NCI-H2081 treated with DMSO at 0.1 percent for 48 hours (cell line): Measurements from ENCODE around the gene ELP2.

ENCODE experiments used
- DNase-seq: peaks from one replicate; lab custom pipeline; 2025; lab: John Stamatoyannopoulos, UW

ELP2 gene

DNA sequence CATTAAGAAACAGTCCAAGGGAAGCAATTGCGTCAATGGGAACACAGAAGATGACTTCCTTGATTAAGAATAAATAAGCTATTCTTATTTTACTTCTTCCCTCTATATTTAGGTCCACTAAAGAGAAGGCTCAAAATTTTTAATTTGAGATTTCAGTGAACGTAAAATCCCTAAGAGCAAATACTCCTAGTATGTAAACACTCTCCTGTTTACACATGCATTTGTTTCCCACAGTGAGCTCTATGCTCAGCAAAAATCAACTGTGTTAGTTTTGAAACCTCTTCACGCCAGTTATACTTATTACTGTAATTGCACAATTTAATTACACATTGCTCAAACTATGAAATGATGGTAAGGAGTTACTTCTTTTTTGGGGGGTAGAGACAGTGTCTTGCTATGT is 9.4 kb upstream of the ELP2 start:
- DNase-seq, result no peak

DNA sequence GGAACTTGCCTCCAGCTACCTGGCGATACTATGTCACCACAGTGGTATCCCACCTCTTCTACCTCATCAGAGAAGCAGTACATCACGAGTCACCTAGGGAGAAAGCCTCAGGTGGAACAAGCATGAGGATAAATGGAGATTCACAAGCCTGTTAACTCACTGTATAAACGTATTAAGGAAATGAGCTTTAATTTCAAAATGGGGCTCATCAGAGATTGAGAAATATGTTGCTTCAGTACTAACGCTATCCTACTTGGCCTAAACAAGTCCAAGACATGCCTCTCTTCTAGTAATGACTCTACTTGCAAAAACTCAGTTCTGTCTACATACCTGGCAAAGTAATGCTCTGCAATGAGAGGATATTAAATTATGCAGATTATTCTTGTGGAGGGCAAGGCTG is 4.9 kb upstream of the ELP2 start:
- no peak for DNase-seq

DNA sequence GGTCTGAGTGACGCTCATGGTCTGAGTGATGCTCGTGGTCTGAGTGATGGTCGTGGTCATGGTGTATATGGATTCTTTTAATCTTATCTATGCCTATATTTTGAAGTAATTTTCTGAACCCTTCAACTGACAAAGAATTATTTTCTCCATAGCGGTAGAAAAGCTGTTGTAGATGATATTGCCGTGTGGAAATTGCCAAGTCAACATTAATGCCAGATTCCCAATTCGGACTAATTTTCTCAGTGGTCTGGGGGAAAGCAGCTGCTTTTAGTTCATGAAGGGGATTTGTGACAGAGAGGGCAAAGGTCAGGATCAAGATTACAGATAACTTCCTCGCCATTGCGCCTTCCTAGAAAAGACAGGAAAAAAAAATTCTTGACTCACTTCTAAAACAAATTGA is 3.0 kb upstream of the ELP2 start:
- no peak for DNase-seq

DNA sequence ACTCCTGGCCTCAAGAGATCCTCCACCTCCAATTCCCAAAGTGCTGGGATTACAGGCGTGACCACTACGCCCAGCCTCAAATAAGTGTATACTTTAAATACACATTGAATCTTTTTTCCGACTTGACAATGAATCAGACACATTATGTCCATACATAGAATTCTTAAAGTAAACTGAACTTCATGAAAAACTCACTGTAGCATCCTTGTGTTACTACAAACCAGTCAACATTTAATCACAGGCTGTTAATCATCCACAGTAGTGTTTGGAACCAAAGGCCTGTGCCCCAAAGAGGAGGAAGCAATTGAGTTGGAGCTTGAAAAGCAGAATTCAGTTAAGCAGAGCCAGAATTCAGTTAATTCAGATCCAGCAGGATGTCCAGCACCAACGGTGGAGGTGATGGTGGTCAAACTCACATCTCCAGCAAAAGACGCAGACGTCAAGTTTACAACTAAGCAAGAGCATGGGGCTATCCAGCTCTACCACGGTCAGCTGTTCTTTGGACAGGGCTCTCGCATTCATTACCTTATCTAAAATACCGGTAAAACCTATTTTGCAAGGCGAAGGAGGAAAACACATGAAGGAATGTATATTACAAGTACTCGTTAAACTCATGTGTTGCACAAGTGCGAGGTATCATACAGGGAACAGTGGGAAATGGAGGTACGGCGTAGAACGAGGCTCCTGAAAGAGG is 1.7 kb upstream of the ELP2 start:
- DNase-seq, result no peak

DNA sequence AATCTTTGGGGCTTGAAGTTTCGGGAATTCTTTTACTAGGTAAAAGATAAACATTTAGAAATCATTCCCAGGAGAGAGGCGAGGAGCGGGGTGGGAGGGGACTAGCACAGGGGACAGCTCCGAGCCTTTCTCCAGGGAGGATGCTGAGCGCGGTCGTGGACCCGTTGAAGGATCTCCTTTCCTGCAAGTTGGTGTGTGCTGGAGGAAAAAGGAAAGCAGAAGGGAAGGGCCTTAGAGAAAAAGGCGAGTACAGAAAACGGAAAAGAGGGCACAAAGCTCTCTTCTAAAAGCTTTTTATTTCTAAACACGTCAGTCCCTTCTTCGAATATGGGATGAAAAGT is 1.2 kb upstream of the ELP2 start:
- no peak for DNase-seq

DNA sequence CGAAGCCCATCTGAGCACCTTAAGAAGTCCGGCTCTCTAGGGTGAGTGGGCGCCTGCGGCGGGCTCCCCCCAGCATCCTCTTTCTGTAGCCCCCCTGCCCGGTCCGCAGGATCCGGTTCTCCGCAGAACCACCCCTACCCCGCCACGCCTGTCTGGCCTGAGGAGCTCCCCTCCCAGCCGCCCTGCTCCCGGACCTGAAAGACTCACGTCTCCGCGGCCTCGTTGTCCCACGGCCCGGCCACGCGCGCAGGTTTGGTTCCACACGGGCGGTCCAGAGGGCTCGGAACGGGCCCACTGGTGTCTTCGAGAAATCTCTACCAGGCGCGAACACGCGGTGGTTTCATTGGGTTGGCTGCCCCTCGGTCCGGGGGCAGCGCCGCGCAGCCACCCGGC is 796 bp upstream of the ELP2 start:
- no peak for DNase-seq

DNA sequence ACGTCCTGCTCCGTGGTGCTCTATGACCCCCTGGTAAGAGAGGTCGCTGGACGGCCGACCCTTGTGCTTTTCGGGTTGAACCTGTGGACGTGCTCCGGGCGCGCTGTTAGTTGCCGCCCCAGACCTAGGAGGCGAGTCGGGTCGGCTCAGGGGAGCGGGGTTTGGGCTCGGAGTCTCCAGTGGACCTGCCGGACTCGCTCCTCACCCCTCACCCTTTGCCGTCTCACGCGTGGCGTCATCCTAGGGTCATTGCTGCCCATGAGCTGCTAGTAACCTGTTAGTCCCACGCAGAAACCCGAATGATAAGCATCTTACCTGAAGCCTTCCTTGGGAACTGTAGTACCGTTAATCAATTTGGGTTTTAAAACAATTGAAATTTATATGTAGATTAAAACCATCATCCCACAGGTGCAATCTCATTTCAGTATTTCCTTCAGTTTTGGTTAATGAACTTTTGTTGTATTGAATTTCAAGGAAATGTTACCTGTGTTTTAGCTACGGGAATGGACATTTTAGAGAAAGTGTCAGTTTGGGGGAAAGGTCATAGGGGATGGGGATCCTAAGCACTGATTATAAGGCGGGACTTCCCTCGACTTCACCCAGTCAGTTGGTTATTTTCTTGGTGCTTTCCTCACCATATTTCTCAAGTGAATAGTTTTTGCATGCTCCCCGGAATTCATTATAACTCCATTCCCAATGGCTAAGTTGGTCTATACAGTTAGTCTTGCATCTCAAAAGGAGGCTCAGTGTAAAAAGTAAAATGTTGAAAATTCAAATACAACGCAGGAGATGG is 536 bp downstream of the ELP2 start:
- DNase-seq, result no peak

DNA sequence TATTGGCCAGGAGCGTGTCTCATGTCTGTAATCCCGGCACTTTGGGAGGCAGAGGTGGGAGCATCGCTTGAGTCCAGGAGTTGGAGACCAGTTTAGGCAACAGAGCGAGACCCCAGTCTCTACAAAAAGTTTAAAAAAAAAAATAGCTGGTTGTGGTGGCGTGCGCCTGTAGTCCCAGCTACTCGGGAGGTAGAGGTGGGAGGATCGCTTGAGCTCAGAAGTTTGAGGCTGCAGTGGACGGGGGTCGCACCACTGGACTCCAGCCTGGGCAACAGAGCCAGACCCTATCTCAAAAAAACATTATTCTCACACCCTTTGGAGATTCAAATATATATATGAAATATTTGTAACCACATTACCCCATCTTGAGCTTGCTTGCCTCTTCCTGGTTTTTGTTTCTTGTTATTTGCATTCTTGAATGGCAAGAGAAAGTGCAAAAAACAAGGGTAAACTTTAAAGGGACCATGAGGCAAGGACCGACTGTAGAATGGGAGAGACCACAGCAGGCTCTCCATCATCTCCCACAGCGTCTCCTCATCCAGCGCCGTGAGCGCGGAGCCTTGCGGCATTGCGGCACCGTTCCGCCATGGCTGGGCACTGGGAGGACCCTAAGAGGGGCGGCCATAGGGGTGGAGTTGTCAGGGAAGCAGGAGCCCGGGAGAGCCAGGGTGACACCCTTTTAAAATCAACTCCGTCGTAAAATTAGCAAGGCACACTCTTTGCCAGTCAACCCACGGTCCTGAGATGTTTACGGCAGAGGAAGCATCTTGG is 1.4 kb downstream of the ELP2 start:
- no peak for DNase-seq

DNA sequence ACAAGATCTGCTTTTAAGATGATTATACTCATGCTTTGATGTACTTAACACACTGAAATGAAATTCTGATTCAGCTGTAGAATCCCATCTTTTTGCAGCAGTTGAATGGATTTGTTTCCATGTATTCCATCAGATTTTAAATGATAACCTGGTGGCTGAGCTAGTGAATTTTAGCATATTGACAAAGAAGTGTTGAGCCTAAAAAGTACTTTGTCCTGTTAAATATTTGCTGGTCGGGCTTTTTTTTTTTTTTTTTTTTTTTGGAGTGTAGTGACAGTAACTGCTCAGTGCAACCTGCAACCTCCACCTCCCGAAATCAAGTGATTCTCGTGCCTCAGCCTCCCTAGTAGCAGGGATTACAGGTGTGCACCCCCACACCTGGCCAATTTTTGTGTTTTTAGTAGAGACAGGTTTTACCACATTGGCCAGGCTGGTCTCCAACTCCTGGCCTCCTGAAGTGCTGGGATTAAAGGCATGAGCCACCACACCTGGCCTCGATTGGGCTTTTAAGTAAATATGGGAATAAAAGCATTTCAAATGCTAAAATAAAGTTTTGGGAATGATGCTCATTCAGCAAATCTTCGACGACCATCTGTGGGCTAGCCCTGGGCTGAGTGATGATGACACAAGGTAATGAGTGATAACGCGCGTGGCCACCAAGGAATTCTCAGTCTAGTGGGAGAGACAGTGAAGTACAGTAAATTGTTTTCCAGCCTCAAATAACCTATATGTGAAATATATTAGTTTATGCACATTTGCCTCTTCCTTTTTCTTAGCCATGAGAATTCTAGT is 2.2 kb downstream of the ELP2 start:
- DNase-seq, result no peak

DNA sequence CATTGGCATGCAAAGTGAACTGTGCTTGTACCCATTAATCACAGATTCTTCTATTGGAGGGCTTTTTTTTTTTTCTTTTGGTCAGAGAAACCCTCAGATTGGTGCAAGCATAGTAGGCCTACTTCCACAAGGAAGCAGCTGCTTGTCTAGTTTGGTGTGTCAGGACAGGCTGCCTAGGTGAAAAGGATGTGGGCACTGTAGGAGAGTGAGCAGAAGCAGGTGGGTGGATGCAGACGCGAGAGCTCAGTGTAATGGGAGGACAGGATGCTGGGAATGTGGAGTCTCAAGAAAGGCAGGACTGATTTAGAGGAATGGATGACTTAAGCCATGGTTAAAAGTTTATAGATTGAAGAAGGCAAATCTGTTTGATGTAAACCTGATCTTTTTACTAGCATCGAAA is 3.1 kb downstream of the ELP2 start:
- DNase-seq, result no peak

DNA sequence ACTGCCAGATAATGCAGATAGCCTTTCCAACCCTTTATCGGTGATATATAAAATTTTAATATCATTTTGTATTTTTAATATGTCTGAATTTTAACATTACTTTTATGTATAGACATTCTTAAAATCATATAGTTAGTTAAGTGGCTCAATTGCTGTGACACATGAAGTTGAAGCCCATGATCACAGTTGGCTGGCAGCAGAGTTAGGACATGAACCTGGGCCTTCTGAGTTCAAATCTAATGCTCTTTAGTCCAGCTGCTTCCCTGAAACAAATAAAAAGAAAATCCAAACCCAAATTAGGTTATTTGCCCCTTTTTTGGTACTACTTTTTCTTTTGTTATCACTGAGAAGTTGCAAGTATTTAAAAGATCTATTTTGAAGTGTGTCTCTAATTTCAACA is 5.6 kb downstream of the ELP2 start:
- no peak for DNase-seq

DNA sequence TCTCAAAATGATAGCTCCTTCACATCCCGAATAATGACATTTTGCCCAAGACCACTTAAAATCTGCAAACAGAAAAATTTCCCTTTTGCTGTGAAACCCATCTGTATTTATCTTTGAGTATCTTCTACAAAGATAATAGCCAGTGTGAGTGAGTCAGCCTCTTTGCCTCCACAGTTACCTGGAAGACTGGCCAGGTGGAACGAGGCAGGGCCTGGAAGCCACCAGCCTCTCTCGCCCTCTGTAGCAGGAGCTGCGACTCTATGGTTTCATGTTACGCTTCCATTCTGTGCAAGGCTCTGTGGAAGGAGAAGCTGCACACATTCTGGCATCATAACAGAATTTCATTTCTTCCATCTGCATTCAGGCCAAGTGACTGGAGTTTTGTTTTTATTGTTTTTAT is 9.5 kb downstream of the ELP2 start:
- DNase-seq, result no peak

DNA sequence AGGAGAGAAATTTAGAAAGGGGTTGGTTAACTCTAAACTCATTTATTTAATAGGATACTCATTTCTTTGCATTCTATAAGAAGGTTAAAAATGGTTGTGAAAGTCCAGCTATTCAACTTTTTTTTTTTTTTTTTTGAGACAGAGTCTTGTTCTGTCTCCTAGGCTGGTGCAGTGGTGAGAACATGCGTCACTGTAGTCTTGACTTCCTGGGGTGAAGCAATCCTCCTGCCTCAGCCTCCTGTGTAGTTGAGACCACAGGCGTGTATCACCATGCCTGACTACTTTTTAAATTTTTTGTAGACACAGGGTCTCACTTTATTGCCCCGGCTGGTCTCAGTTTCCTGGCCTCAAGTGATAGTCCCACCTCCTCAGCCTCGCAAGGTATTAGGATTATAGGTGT is 11.9 kb downstream of the ELP2 start:
- DNase-seq, result no peak

DNA sequence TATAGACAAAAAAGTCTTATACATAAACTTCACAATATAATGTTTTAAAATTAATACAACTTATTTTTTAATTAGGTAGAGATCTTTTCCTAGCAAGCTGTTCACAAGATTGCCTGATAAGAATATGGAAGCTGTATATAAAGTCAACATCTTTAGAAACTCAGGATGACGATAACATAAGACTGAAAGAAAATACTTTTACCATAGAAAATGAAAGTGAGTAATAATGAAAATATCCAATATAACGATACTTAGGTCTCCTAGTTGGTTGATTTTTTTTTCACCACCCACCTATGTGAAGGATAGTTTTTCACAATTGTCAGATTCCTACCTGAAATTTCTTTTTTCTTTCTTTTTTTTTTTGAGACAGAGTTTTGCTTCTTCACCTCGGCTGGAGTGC is 13.1 kb downstream of the ELP2 start:
- no peak for DNase-seq

DNA sequence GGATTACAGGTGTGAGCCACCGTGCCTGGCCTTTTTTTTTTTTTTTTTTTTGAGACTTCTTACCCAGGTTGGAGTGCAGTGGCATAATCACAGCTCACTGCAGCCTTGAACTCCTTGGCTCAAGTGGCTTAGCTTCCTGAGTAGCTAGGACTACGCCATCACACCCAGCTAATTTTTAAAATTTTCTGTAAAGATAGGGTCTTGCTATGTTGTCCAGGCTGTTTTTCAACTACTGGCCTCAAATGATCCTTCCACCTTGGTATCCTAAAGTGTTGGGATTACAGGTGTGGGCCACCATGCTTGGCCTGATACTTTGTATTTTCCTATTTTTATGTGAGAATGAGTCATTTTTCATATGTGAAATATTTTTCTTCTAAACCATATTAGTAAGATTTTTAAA is 13.7 kb downstream of the ELP2 start:
- DNase-seq, result no peak

DNA sequence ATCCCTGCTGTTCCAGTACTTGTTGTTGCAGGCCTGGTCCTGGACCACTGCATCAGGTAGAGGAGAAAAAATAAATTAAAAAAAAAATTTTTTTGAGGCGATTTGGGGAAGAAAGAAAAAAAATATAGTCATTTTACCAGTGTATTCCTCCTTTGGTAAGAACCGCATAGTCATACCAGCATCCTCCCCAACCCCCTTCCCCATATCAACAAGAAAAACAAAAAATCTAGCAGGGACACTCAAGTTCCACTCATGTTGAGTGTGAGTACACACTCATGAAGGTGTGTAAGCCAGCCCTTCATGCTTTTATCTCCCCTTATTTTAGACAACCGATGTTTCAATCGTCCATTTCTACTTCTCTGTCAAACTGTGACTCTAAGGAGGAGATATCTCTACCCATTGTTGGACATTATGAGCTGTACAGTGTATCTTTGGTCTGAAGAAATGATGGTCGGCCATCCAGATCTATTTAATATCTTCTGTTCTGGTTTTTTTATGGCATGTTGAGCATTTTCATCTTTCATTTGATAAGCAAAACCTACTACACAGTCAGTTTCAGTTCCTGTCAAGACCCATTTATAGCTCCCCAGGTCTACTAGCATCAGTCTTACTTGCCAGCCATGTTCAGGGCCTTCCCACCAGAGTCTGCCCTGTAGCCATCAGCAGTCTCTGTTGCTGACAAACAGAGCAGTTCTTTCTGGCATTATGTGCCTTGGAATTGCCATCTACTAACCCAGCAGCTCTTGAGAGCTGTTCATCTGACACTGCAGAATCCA is 20.0 kb downstream of the ELP2 start:
- no peak for DNase-seq

DNA sequence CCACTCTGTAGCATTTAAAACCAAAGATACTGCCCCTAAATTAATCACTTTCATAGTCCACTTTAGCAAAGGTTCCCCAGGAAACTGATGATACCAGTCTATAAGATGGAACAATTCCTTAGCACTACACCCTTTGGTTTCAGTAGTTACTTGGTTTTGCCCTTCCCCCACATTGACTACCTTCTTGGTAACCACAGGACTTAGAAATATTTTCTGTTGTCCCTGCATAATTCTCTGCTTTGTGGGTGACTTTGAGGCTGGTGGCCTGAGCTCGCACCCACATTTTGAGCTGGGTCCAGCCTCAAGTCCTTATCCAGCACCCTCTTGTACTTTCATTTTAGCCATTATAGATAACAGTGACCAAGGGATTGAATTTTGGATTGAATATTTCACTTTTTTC is 23.1 kb downstream of the ELP2 start:
- no peak for DNase-seq

DNA sequence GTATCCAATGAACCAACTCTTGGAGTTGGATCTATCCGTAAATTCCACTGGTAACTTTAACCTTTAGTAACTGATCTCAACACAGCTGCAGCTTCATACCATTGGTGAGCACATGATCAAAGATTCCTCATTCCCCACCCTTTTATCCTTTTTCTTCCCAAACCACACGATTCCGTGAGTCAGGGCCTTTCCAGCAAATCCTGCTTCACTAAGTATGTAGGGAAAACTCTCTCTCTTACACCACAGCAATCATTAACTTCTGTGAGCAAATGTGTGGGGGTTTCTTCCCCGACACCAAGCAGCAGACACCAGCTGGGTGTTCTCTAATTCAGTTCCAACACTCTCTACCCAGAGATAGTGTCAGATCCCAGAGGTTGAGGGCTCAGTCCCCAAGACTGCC is 23.5 kb downstream of the ELP2 start:
- DNase-seq, result no peak

DNA sequence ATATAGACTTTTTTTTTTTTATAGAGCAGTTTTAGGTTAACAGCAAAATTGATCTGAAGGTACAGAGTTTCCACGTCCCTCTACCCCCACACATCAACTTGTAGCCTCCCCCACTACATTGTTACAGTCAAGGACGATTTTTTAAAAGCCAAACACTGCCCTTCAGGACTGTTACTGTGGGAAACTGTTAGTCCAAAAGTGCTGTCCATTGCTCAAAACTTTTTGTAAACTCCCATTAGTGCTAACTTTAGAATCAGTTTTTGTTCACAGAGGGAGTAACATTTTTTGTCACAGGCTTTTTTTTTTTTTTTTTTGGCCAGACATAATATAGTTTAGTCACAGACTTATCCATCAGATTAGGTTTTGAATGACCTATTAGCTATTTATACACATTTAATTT is 24.1 kb downstream of the ELP2 start:
- no peak for DNase-seq

DNA sequence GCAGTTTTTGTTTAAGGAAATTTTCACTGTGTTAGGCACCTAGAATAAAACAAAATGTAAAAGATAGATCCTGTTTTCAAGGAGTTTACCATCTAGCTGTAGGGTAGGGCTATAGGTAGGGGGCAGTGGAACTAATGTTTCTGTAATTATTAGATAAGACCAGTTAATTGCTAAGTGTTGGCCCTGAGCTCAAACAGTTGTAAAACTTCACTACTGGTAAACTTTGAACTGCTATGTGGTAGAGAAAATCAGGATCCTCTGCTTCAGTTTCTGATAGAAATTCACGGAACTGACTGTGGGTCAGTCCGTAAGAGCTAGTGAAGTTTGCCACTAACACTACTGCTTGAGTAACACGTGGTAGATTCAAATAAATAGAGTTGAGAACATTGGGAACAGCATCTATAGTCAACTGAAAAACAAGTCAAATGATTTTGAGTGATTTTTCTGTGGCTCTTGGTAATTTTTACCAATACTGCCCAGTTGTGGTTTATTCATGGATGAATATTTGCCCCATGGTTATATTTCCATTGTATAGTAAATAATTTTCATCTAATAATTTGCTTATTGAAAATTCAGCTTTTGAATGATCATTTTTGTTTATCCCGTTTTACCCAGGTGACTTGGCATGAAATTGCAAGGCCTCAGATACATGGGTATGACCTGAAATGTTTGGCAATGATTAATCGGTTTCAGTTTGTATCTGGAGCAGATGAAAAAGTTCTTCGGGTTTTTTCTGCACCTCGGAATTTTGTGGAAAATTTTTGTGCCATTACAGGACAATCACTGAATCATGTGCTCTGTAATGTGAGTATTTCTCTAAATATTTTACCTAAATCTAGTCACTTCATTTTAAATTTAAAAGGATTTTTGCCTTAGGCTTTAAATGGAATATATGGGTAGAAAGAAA is 26.4 kb downstream of the ELP2 start:
- DNase-seq, result no peak

DNA sequence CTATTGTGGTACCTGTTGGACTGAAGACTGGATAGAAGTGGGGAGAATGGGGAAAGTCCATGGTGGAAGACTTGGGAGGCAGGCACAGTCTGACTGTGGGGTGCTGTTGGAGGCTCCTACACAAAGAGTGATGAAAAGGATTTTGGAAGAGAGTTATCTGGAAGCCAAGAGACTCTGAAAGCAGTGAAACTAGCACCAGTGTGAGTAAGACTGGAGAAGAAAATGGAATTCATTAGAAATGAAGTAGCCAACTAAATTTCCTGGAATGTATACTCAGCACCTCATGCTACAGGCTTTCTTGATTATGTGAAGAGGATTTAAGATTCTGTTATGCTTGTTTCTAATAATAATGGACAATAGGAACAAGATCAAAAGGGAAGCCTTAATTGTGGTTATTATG is 27.7 kb downstream of the ELP2 start:
- no peak for DNase-seq
